ENCODE measurements around the gene IFNLR1. TPM values are rescaled to one million over a fixed set of nuclear protein-coding genes. Genes with fewer than 3 reads are reported as not detected.

IFNLR1 gene
- total and polyA plus RNA-seq, 8 donors = 2.5 to 5.9 (median 4.1) TPM

DNA sequence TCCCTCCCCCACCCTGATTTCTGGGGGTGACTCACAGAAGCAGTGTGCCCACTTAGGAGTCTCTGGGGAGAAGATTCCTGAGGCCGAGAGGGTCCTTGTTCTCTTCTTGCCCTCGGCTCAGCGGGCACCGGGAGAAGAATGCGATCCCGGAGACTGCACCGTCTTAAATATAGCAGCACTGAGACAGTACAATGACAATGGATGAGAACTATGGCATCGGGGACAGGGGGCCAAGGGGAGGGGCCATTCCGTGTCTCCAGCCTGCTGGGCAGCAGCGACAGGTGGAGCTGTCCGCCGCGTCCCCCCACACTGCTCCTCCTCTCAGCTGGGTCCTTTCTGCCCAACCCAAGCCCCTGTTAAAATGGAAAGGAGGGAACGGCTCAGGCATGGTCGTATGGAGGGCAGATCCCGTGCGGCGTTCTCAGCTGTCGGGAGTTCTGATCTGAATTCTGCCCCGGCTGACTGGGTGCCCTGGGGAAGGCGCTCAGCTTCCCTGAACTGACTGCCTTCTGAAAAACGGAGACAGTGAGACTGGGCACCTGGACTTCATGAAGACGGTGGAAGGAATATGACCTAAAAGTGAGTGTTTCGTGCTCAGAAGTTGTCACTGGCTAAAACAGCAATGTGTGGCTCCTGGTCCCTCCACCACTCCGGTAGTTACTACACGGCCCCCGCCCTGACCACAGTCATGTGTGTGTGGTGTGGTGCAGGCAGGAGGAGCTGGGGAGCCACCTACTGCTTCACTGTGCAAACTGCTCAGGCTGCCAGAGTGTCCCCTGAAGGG, 74.9 kb downstream of the IFNLR1 start, which contains the start of gene MYOM3:
Gene MYOM3, minus strand, starts transcription at position 140 of the 784 bp plus-strand sequence. CDS start 3,499 bp downstream, outside the sequence.
- intact Hi-C loops (cut with DNase I) = no loop called here
- DNase-seq (peak in 3 of 4 donors; percentile 11 to 72 (median 59)), ATAC-seq (peak; percentile 97)
- Histone ChIP-seq H3K27me3 (peaks cover 0 to 55% of the 10 kb centered on the region in 2 donors), H3K9me3 (no peaks in the 10 kb centered on the region), H3K36me3 (no peaks in the 10 kb centered on the region), H3K4me3 (no peak within 1 kb of the TSS), H3K27ac (no peak within 1 kb of the TSS), H3K4me1 (peaks cover 0 to 6% of the 10 kb centered on the region in 2 donors)
- TF ChIP-seq CTCF (IDR thresholded peaks at IDR 0.05) = peak; percentile 15 to 26

DNA sequence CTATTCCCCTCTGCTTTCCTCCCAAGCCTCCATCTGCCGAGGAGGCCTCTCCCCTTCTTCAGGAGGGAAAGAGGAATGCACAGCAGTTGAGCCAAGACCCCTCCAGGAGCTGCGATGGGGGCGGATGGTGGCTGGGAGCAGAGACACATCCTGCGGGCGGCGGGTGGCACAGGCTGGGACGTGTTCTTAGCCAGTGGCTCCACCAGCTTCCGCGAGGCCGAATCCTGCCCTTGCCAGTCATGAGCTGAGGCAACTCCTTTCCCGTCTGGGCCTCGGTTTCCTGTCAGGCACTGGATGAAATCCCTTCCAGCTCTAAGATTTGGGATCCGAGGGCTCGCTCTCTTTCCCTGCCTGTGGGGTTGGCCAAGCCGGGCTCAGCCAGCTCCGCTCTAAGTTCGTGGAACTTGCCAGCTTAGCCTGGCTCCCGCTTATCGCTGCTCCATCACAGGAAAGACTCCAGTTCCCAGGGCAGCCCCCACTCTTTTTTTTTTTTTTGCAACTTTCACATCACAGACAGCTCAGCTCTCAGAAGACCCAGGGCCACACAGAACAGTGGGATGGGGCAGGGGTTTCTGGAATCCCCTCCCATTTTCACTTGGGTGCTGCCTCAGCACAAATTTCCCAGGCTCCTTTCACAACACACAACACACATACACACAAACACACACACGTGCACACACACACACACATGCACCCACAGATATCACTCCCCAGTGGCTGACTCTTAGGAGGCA, 75.7 kb downstream of the IFNLR1 start:
- Histone ChIP-seq H3K27ac (no peak overlapping the region), H3K4me3 (no peak overlapping the region), H3K27me3 (peaks cover 0 to 53% of the 10 kb centered on the region in 2 donors), H3K9me3 (no peaks in the 10 kb centered on the region), H3K36me3 (no peaks in the 10 kb centered on the region), H3K4me1 (peaks cover 0 to 6% of the 10 kb centered on the region in 2 donors)
- TF ChIP-seq CTCF (IDR thresholded peaks at IDR 0.05) = no peak
- DNase-seq (no peak), ATAC-seq (no peak)
- intact Hi-C loops (cut with DNase I) = no loop called here

DNA sequence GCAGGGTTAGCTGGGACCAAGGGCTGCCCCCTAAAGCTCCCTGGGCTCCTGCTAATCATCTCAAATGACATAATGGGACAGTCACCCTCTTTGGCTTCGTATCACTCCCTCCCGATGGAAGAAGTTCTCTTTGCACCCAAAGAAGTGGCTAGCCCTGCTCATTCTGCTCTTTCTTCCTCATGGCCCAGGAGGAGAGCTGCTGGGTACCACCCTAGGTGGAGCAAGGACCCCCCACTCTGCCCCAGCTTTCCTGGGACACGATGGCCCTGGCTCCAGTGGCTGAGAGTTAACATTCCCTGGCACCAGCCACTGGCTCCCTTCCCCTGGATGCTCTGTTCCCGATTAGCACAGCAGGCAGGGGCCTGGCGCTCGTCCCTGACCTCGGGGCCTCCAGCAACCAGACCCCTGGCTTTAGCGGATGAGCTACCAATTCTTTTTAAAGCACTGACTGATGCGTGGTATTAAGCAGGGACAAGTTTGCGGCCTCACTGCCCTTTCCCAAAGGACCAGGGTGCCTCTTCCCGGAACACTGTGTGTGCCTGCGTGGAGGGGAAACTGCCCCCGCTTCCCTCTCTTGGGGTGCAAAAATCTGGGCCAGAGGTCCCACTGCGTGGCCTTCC, 76.3 kb downstream of the IFNLR1 start:
- intact Hi-C loops (cut with DNase I) = no loop called here
- no peak overlapping the region for H3K27ac ChIP-seq
- peaks cover 0 to 46% of the 10 kb centered on the region in 2 donors for H3K27me3 ChIP-seq
- no peaks in the 10 kb centered on the region for H3K36me3 ChIP-seq
- no peak for TF ChIP-seq CTCF (IDR thresholded peaks at IDR 0.05)
- no peak for DNase-seq
- no peak overlapping the region for H3K4me3 ChIP-seq
- no peak for ATAC-seq
- no peaks in the 10 kb centered on the region for H3K9me3 ChIP-seq
- H3K4me1 ChIP-seq = peaks cover 0 to 6% of the 10 kb centered on the region in 2 donors

DNA sequence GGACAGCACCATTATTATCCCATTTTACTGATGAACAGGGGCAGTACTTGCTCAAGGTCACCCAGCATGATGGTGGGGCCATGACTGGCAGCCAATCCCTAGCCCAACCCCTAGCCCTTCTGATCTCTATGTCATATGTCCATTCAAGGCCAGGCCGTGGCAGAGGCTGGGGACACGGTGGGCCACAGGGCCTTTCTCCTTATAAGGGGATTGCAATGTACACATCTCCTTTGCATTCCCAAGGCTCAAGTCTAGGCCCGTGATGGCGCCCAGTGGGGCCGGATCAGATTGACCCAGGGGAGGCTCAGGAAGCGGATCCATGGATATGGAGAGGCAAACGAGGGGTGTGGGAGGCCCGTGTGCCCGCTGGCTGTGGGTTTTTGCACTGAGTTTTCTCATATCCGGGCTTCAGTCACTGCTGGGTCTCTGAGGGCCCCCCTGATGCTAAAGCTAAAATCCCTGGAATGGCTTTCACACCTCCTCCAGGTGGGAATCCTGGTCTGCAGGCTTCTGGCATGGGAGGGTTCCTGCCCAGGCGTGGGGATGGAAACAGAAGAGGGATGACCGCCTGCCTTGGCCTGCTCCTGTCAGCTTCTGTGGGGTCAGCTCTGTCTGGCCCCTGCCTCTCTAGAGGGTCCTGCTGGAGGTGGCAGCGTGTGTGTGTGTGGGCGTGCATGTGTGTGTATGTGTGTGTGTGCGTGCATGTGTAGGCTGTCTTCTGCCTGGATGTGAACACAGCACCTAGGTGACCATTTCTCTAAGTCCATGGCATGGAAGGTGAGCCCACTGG, 77.2 kb downstream of the IFNLR1 start:
- H3K27me3 ChIP-seq = peaks cover 0 to 37% of the 10 kb centered on the region in 2 donors
- no peak for TF ChIP-seq CTCF (IDR thresholded peaks at IDR 0.05)
- no peaks in the 10 kb centered on the region for H3K9me3 ChIP-seq
- peaks cover 0 to 6% of the 10 kb centered on the region in 2 donors for H3K4me1 ChIP-seq
- intact Hi-C loops (cut with DNase I) = no loop called here
- ATAC-seq (no peak), DNase-seq (no peak)
- H3K4me3 ChIP-seq = no peak overlapping the region
- no peak overlapping the region for H3K27ac ChIP-seq
- no peaks in the 10 kb centered on the region for H3K36me3 ChIP-seq
